Uterus (tissue), 4 donors: ENCODE measurements around the gene ADAD2. TPM values are rescaled to one million over a fixed set of nuclear protein-coding genes. Genes with fewer than 3 reads are reported as not detected.

ENCODE experiments used
- DNase-seq, 2 donors: peaks; one replicate each; pipeline ENCODE4 v3.0.0-alpha.2; 2019 to 2020
- H3K27ac ChIP-seq, 2 donors: fragments of 200-600 bp; sonication (generic); 1 replicate in 1 of 2; 2 replicates in 1 of 2; pipeline ENCODE4 v1.5.1; 2016 to 2018
- H3K27me3 ChIP-seq, 2 donors: fragments of 200-600 bp; sonication (generic); one replicate each; pipeline ENCODE4 v1.5.1; 2018 to 2019; ENCODE audit warnings: control low read depth in 1 of 2
- H3K36me3 ChIP-seq, 2 donors: fragments of 200-600 bp; sonication (generic); one replicate each; pipeline ENCODE4 v1.5.1; 2019; ENCODE audit warnings: control low read depth in 1 of 2
- H3K4me1 ChIP-seq, 2 donors: fragments of 200-600 bp; sonication (generic); one replicate each; pipeline ENCODE4 v1.5.1; 2018 to 2019; ENCODE audit warnings: control low read depth in 1 of 2
- H3K4me3 ChIP-seq, 2 donors: fragments of 200-600 bp; sonication (generic); 1 replicate in 1 of 2; 2 replicates in 1 of 2; pipeline ENCODE4 v1.5.1; 2018 to 2019; ENCODE audit warnings: mild to moderate bottlenecking in 1 of 2
- H3K9me3 ChIP-seq, 2 donors: fragments of 200-600 bp; sonication (generic); one replicate each; pipeline ENCODE4 v1.5.1; 2019; ENCODE audit warnings: control low read depth in 1 of 2
- POLR2A ChIP-seq, 2 donors: fragments of 450-650 bp; IDR thresholded peaks; one replicate each; pipeline ENCODE4 v1.6.1; 2016; ENCODE audit warnings: antibody characterized with exemption in 2 of 2, mild to moderate bottlenecking in 1 of 2, moderate library complexity in 1 of 2
- intact Hi-C: fragments of 100-400 bp; cut with DNase I; formaldehyde crosslinking; loops from one replicate; pipeline ENCODE4 v1.15.1; 2023; ENCODE audit warnings: low total_unique reads
- total RNA-seq, 4 donors: library from RNA; depleted of rRNA in 3 of 4; stranded (reverse); fragments of >200 nt in 3 of 4; gene quantifications; one replicate each; pipeline versions ENCODE4 v1.1.0 to v1.2.4, GENCODE V29; 2014 to 2023
- TF ChIP-seq, protein P1 (sequence below), 4 experiments: fragments of 200-600 bp in 2 of 4; fragments of 450-650 bp in 2 of 4; sonication (generic) in 2 of 4; IDR thresholded peaks; one replicate each; pipeline ENCODE4 v1.5.1; 2016 to 2019; ENCODE audit warnings: antibody characterized with exemption in 4 of 4, mild to moderate bottlenecking in 2 of 4, moderate library complexity in 1 of 4
- donor health status: DM: yes; HTN: yes; CAD: no.

ADAD2 gene
- total RNA-seq, 4 donors from 2014 or later = 0.21 to 1.0 (median 0.88) TPM; not detected in 1

- no peaks in the 10 kb centered on the region for H3K9me3 ChIP-seq
These were observed 15.2 kb downstream of the ADAD2 start for GRCh38 chr16:84205976-84206691.

DNA sequence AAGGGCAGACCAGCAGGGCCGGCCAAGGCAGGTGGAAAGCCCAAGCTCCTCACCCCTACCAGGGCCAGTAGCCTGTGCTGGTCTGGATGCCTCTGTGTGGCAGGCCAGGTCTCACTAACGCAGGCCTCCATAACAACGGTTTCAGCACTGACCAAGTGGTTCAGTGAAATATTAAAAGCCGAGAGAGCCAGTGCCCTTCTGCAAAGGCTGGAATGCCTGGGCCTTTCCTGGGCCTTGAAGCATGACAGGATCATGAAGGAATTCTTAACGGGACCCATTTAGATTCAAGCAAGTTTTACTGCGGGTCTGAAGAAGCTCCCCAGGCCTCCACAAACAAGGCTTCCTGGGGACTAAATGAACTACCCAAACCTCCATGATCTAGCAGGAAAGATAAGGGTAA lies 16.3 kb downstream of the ADAD2 start:
- no peaks in the 10 kb centered on the region for H3K9me3 ChIP-seq
- TF ChIP-seq, protein P1, sequence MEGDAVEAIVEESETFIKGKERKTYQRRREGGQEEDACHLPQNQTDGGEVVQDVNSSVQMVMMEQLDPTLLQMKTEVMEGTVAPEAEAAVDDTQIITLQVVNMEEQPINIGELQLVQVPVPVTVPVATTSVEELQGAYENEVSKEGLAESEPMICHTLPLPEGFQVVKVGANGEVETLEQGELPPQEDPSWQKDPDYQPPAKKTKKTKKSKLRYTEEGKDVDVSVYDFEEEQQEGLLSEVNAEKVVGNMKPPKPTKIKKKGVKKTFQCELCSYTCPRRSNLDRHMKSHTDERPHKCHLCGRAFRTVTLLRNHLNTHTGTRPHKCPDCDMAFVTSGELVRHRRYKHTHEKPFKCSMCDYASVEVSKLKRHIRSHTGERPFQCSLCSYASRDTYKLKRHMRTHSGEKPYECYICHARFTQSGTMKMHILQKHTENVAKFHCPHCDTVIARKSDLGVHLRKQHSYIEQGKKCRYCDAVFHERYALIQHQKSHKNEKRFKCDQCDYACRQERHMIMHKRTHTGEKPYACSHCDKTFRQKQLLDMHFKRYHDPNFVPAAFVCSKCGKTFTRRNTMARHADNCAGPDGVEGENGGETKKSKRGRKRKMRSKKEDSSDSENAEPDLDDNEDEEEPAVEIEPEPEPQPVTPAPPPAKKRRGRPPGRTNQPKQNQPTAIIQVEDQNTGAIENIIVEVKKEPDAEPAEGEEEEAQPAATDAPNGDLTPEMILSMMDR (IDR thresholded peaks at IDR 0.05) = no peak
- TF ChIP-seq POLR2A (IDR thresholded peaks at IDR 0.05) = no peak
- intact Hi-C loops = no loop called here
- no peaks in the 10 kb centered on the region for H3K27me3 ChIP-seq
- H3K4me1 ChIP-seq = no peaks in the 10 kb centered on the region
- no peak overlapping the region for H3K27ac ChIP-seq
- no peak for DNase-seq
- H3K36me3 ChIP-seq = no peaks in the 10 kb centered on the region
- H3K4me3 ChIP-seq = no peak overlapping the region

More at GRCh38 chr16:84205976-84206691, 15.2 kb downstream of the ADAD2 start:
- no peaks in the 10 kb centered on the region for H3K27me3 ChIP-seq
- TF ChIP-seq, protein P1 (IDR thresholded peaks at IDR 0.05) = no peak
- TF ChIP-seq POLR2A (IDR thresholded peaks at IDR 0.05) = no peak
- H3K36me3 ChIP-seq = no peaks in the 10 kb centered on the region
- intact Hi-C loops = no loop called here
- no peak overlapping the region for H3K4me3 ChIP-seq
- H3K4me1 ChIP-seq = no peaks in the 10 kb centered on the region
- H3K27ac ChIP-seq = no peak overlapping the region
- DNase-seq = no peak

DNA sequence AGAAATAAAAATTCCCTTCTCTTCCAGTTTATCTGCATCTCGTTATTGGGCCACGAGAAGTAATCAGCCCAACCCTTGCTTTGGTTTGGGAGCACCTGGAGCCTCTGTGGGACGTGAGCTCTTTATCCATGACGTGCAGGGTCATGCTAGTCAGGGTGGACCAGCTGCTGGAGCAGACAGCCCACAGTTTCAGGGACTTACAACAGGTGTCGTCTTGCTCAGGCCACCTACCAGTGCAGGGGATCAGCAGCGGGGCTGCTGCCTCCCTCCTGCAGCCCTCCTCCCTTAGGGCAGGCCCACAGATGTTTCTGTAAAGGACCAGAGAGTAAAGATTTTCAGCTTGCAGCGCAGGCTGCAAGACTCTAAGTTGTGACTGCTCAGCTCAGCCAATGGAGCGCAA lies 16.9 kb downstream of the ADAD2 start:
- H3K4me1 ChIP-seq = no peaks in the 10 kb centered on the region
- no peak for TF ChIP-seq POLR2A (IDR thresholded peaks at IDR 0.05)
- TF ChIP-seq, protein P1 (IDR thresholded peaks at IDR 0.05) = no peak

DNA sequence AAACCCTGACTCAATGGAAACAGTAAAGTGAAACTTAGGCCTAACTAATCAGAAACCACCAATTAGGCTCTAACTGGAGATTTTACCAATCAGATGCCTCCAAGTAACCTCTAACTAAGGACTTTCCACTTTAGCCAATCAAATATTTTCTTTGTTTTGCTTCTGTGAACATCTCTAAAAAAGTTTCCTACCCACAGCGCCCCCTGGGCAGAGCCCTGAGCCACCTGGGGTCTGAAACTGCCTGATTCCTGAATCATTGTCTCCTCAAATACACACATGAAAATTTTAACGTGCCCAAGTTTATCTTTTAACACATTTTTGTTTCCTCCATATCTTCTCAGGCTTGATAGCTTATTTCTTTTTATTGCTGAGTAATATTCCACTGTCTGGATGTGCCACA lies 19.0 kb downstream of the ADAD2 start:
- DNase-seq = no peak
- H3K9me3 ChIP-seq = no peaks in the 10 kb centered on the region
- H3K27me3 ChIP-seq = no peaks in the 10 kb centered on the region
- no peak overlapping the region for H3K4me3 ChIP-seq
- intact Hi-C loops = no loop called here
- H3K36me3 ChIP-seq = no peaks in the 10 kb centered on the region
- no peaks in the 10 kb centered on the region for H3K4me1 ChIP-seq
- H3K27ac ChIP-seq = no peak overlapping the region
- TF ChIP-seq POLR2A (IDR thresholded peaks at IDR 0.05) = no peak
- TF ChIP-seq, protein P1 (IDR thresholded peaks at IDR 0.05) = no peak

More for the DNA sequence above, 16.9 kb downstream of the ADAD2 start:
- Histone ChIP-seq H3K4me3 (no peak overlapping the region), H3K27me3 (no peaks in the 10 kb centered on the region), H3K9me3 (no peaks in the 10 kb centered on the region), H3K36me3 (no peaks in the 10 kb centered on the region), H3K27ac (no peak overlapping the region)
- no peak for DNase-seq
- intact Hi-C loops = no loop called here

- TF ChIP-seq, protein P1 (IDR thresholded peaks at IDR 0.05) = no peak
- TF ChIP-seq POLR2A (IDR thresholded peaks at IDR 0.05) = no peak
- intact Hi-C loops = no loop called here
- H3K27ac ChIP-seq = no peak overlapping the region
- no peaks in the 10 kb centered on the region for H3K36me3 ChIP-seq
- no peaks in the 10 kb centered on the region for H3K9me3 ChIP-seq
- no peaks in the 10 kb centered on the region for H3K27me3 ChIP-seq
- no peak overlapping the region for H3K4me3 ChIP-seq
- DNase-seq = no peak
- no peaks in the 10 kb centered on the region for H3K4me1 ChIP-seq
These were observed 21.2 kb downstream of the ADAD2 start for GRCh38 chr16:84212154-84212553.
